ENCODE results near the gene AJM1. TPM values are rescaled to one million over a fixed set of nuclear protein-coding genes. Genes with fewer than 3 reads are reported as not detected.

The AJM1 gene
- total RNA-seq, 1 donor from 2014 or later, result 3.3 TPM

GRCh38 chr9:136808806-136809158 lies 33.5 kb upstream of the AJM1 start:
- FAIRE-seq (no peak), DNase-seq (ENCODE audit: low read depth) (peak; percentile 40)
- Mint-ChIP-seq H3K9me3 (ENCODE audit: unreplicated experiment) (no peaks in the 10 kb centered on the region), H3K4me1 (ENCODE audit: low read depth, unreplicated experiment) (peaks cover 13% of the 10 kb centered on the region), H3K4me3 (ENCODE audit: unreplicated experiment) (peak overlapping the region; percentile 91), H3K36me3 (ENCODE audit: low read depth, unreplicated experiment) (peaks cover 9% of the 10 kb centered on the region), H3K27me3 (ENCODE audit: low read depth, unreplicated experiment) (no peaks in the 10 kb centered on the region), H3K27ac (ENCODE audit: unreplicated experiment) (peak overlapping the region; percentile 91)
- peak overlapping the region; percentile 66 for H3K4me3 ChIP-seq (ENCODE audit: insufficient read depth, low read depth, low read length)
- H3K4me2 ChIP-seq (ENCODE audit: low read length), result peak overlapping the region; percentile 94
- no peaks in the 10 kb centered on the region for H3K9me3 ChIP-seq (ENCODE audit: insufficient read depth, low read depth, low read length)
- no peak overlapping the region for H2AFZ ChIP-seq (ENCODE audit: low read depth, low read length)
- peaks cover 58% of the 10 kb centered on the region for H3K79me2 ChIP-seq (ENCODE audit: insufficient read depth, low read length)
- no peak for TF ChIP-seq CTCF (IDR thresholded peaks at IDR 0.05; ENCODE audit: insufficient read depth, low read depth, low read length)
- no peak for TF ChIP-seq EZH2 (IDR thresholded peaks at IDR 0.05; ENCODE audit: insufficient read depth, low read length)
- H3K9ac ChIP-seq (ENCODE audit: low read length), result peak overlapping the region; percentile 90
- peak overlapping the region; percentile 13 for H3K27ac ChIP-seq (ENCODE audit: low read depth, low read length)
- H3K36me3 ChIP-seq (ENCODE audit: insufficient read depth, low read length), result peaks cover 9% of the 10 kb centered on the region
- no peaks in the 10 kb centered on the region for H3K27me3 ChIP-seq (ENCODE audit: insufficient read depth, low read length)
- peaks cover 47% of the 10 kb centered on the region for H4K20me1 ChIP-seq (ENCODE audit: insufficient read depth, low read length)
- peaks cover 19% of the 10 kb centered on the region for H3K4me1 ChIP-seq (ENCODE audit: insufficient read depth, low read length)

GRCh38 chr9:136814725-136815421 lies 27.4 kb upstream of the AJM1 start:
- no peak for DNase-seq (ENCODE audit: low read depth)
- H3K9ac ChIP-seq (ENCODE audit: low read length), result no peak overlapping the region
- no peak for FAIRE-seq
- Mint-ChIP-seq H3K27ac (ENCODE audit: unreplicated experiment) (no peak overlapping the region), H3K36me3 (ENCODE audit: low read depth, unreplicated experiment) (peaks cover 15% of the 10 kb centered on the region), H3K4me1 (ENCODE audit: low read depth, unreplicated experiment) (peaks cover 5% of the 10 kb centered on the region), H3K9me3 (ENCODE audit: unreplicated experiment) (no peaks in the 10 kb centered on the region), H3K4me3 (ENCODE audit: unreplicated experiment) (no peak overlapping the region), H3K27me3 (ENCODE audit: low read depth, unreplicated experiment) (no peaks in the 10 kb centered on the region)
- H3K4me2 ChIP-seq (ENCODE audit: low read length), result no peak overlapping the region
- TF ChIP-seq CTCF (IDR thresholded peaks at IDR 0.05; ENCODE audit: insufficient read depth, low read depth, low read length) (no peak), EZH2 (IDR thresholded peaks at IDR 0.05; ENCODE audit: insufficient read depth, low read length) (no peak)
- no peak overlapping the region for H3K27ac ChIP-seq (ENCODE audit: low read depth, low read length)
- H4K20me1 ChIP-seq (ENCODE audit: insufficient read depth, low read length), result peaks cover 70% of the 10 kb centered on the region
- peaks cover 72% of the 10 kb centered on the region for H3K79me2 ChIP-seq (ENCODE audit: insufficient read depth, low read length)
- H3K9me3 ChIP-seq (ENCODE audit: insufficient read depth, low read depth, low read length), result no peaks in the 10 kb centered on the region
- H2AFZ ChIP-seq (ENCODE audit: low read depth, low read length), result no peak overlapping the region
- no peaks in the 10 kb centered on the region for H3K27me3 ChIP-seq (ENCODE audit: insufficient read depth, low read length)
- H3K4me1 ChIP-seq (ENCODE audit: insufficient read depth, low read length), result peaks cover 3% of the 10 kb centered on the region
- H3K4me3 ChIP-seq (ENCODE audit: insufficient read depth, low read depth, low read length), result no peak overlapping the region
- peaks cover 13% of the 10 kb centered on the region for H3K36me3 ChIP-seq (ENCODE audit: insufficient read depth, low read length)

GRCh38 chr9:136815422-136815782 lies 26.9 kb upstream of the AJM1 start:
- Histone ChIP-seq H3K36me3 (ENCODE audit: insufficient read depth, low read length) (peaks cover 10% of the 10 kb centered on the region), H3K27me3 (ENCODE audit: insufficient read depth, low read length) (no peaks in the 10 kb centered on the region), H3K79me2 (ENCODE audit: insufficient read depth, low read length) (peaks cover 71% of the 10 kb centered on the region), H3K4me1 (ENCODE audit: insufficient read depth, low read length) (no peaks in the 10 kb centered on the region), H4K20me1 (ENCODE audit: insufficient read depth, low read length) (peaks cover 65% of the 10 kb centered on the region), H3K9me3 (ENCODE audit: insufficient read depth, low read depth, low read length) (no peaks in the 10 kb centered on the region), H3K4me3 (ENCODE audit: insufficient read depth, low read depth, low read length) (no peak overlapping the region), H2AFZ (ENCODE audit: low read depth, low read length) (no peak overlapping the region), H3K4me2 (ENCODE audit: low read length) (no peak overlapping the region), H3K9ac (ENCODE audit: low read length) (no peak overlapping the region), H3K27ac (ENCODE audit: low read depth, low read length) (no peak overlapping the region)
- peaks cover 3% of the 10 kb centered on the region for H3K4me1 Mint-ChIP-seq (ENCODE audit: low read depth, unreplicated experiment)
- no peaks in the 10 kb centered on the region for H3K9me3 Mint-ChIP-seq (ENCODE audit: unreplicated experiment)
- TF ChIP-seq EZH2 (IDR thresholded peaks at IDR 0.05; ENCODE audit: insufficient read depth, low read length) (no peak), CTCF (IDR thresholded peaks at IDR 0.05; ENCODE audit: insufficient read depth, low read depth, low read length) (no peak)
- FAIRE-seq (no peak), DNase-seq (ENCODE audit: low read depth) (no peak)
- H3K27me3 Mint-ChIP-seq (ENCODE audit: low read depth, unreplicated experiment), result no peaks in the 10 kb centered on the region
- no peak overlapping the region for H3K27ac Mint-ChIP-seq (ENCODE audit: unreplicated experiment)
- peaks cover 14% of the 10 kb centered on the region for H3K36me3 Mint-ChIP-seq (ENCODE audit: low read depth, unreplicated experiment)
- no peak overlapping the region for H3K4me3 Mint-ChIP-seq (ENCODE audit: unreplicated experiment)

Data from astrocyte (in vitro differentiated cells and primary cell).